GM21526 (cell line): ENCODE results near the gene ZRSR2.
A peak's percentile ranks its signal among the peaks of the same experiment; 100 is the strongest.
"Not testable (repeated sequence)": the region's sequence is repeated elsewhere in the genome, so short reads cannot be mapped to it uniquely, and the experiment has no call there.

Source experiments
- ATAC-seq: cut with Tn5 transposase; IDR thresholded peaks from one replicate; pipeline ENCODE4 v1.9.1; 2021; ENCODE audit warnings: moderate library complexity; ENCODE audit not compliant: unreplicated experiment, low FRiP score

ZRSR2 gene

GRCh38 chrX:15789979-15790768, at the start of gene ZRSR2:
TSS of gene ZRSR2 (plus strand) at chrX:15790484. CDS start at chrX:15790496, 12 bp downstream.
- peak; percentile 90 for ATAC-seq

GRCh38 chrX:15744181-15744867, 46.0 kb upstream of the ZRSR2 start:
- no peak for ATAC-seq

GRCh38 chrX:15745179-15745578, 45.1 kb upstream of the ZRSR2 start:
- no peak for ATAC-seq

- ATAC-seq = not testable (repeated sequence)
Observed at GRCh38 chrX:15746651-15747050, 43.6 kb upstream of the ZRSR2 start.

- no peak for ATAC-seq
Observed at GRCh38 chrX:15747626-15748173, 42.6 kb upstream of the ZRSR2 start.

GRCh38 chrX:15748841-15749240, 41.4 kb upstream of the ZRSR2 start:
- ATAC-seq = no peak

GRCh38 chrX:15749642-15750610, 40.4 kb upstream of the ZRSR2 start:
- peak; percentile 93 for ATAC-seq

GRCh38 chrX:15750611-15751154, 39.6 kb upstream of the ZRSR2 start:
- no peak for ATAC-seq

GRCh38 chrX:15751155-15751819, 39.0 kb upstream of the ZRSR2 start:
- no peak for ATAC-seq

GRCh38 chrX:15755091-15755490, 35.2 kb upstream of the ZRSR2 start:
- no peak for ATAC-seq

- ATAC-seq = no peak
Observed at GRCh38 chrX:15758140-15758539, 32.1 kb upstream of the ZRSR2 start.

- not testable (repeated sequence) for ATAC-seq
Observed at GRCh38 chrX:15759886-15760285, 30.4 kb upstream of the ZRSR2 start.

- ATAC-seq = no peak
Observed at GRCh38 chrX:15761564-15762191, 28.6 kb upstream of the ZRSR2 start.

- ATAC-seq = no peak
Observed at GRCh38 chrX:15769300-15769954, 20.9 kb upstream of the ZRSR2 start.

- ATAC-seq = peak; percentile 84
Observed at GRCh38 chrX:15781961-15782699, 8.2 kb upstream of the ZRSR2 start.

- no peak for ATAC-seq
Observed at GRCh38 chrX:15785176-15785750, 5.0 kb upstream of the ZRSR2 start.

- ATAC-seq = no peak
Observed at GRCh38 chrX:15786915-15787314, 3.4 kb upstream of the ZRSR2 start.
